GM19397 (cell line): ENCODE data around the gene WASHC4.

Experiments used
- ATAC-seq: cut with Tn5 transposase; IDR thresholded peaks from one replicate; pipeline ENCODE4 v1.9.1; 2021; ENCODE audit warnings: mild to moderate bottlenecking, moderate library complexity; ENCODE audit not compliant: unreplicated experiment

Gene WASHC4

DNA sequence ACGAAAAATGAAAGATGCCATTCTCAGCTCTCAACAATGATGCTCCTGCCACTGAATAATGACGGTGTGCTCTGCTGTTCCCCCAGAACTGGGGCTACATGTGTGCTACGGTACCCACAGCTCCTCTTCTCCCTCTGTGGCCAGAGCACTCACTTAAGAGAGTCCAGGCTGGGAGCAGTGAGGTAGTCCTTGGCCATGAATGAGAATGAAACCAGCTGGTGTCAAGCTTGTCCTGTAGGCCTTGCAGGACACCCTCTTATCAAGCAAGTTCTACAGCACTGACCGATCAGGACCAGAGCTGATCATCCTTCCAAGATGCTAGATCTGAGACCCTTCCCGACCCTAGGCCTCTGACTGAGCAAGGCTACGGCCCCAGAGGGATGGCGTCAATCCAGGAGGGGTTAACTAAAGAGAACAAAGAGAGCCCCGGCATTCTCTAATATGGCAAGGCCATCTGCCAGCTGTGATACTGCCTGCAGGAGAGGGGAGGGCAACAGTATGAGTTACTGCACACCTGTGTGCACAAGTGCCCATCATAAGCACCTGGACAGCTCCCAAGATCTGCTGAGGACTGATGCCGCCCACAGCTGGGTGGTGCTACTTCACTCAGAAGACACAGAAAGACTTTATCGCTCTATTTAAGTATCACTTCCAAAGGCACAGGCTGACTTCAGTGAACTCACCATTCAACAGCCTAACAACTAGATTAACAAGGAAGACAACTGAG, 98.0 kb downstream of the WASHC4 start:
- ATAC-seq, result no peak

DNA sequence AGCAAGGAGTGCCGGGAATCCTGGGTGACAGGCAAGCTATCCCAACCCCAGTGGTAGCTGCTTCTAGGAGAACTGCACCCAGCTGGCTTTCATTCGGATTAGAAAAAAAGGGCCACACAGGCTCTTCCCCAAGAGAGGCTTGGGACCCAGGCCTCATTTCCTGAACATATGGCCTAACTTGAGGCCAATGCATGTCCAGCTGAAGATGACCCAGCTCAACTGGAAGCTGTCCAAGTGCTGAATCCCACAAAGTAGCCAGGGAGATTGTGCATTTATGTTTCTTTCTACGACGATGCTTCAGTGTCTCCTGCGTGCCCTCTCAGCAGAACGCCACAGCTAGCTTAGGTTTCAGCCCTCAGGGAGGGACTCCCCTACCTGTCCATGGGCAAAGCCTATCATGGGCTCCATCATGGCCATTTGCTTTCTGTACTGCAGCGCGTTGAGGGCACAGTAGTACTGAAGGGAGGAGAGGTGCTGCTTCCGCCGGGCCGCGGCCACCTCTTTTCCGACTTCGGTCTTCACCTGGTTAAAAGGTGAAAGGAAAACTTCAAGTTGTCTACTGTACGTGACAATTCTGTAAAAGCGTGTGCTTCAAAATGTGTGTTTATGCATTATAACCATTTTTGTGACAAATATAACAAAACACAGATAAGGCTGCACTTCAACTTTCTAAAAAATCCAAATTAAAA, 99.3 kb downstream of the WASHC4 start:
- ATAC-seq, result no peak

DNA sequence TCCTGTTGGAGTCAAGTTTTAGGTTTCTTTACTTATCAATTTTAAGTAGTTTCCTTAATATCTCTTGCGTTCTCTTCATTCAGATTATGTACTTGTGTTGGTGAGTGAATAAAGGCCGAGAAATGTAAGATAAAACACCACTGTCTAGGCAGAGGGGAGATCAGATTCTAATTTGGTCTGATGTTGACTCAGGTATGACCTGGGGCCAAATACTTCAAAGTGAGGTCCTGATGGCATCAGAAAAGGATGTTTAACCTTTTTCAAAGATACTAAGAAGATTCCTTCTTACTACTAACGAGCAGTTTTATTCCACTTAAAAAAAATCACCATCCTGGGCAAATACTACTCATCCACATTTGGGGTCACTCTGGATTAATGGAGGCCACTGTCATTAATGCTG, 101.6 kb downstream of the WASHC4 start:
- ATAC-seq, result no peak

DNA sequence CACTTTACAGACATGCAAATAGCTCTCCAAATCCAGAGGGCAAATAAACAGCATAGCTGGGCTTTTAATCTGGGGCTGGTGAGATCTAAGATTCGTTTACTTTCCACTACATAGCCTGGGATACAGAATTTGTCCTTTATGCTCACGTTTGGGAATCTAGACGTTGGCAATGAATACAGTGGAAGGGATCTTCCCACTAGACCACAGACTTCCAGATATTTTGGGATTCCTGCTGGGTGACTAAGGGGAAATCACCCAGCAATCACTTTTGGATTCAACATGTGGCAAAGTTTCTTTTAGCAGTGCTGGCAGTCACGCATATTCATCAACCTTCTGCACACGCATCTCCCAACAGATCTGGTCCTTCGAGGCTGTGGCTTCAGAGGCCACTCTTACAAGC, 104.9 kb downstream of the WASHC4 start:
- ATAC-seq, result no peak

DNA sequence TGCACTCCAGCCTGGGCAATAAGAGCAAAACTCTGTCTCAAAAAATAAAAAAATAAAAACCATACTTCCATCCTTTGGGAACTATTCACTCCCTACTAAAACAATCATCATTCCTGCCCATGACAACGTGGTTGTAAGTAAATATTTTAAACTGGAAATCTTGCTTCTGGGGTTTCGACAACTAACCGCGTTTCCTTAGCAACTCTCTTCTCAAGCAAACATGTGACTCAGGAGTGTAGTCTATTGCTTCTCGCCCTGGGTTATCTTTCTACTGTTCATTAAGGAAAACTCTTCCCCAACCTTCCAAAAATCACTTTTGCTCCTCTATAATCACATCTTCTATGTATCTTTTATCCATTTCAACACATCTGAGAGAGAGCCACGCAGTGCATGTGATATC, 106.6 kb downstream of the WASHC4 start:
- ATAC-seq, result no peak

DNA sequence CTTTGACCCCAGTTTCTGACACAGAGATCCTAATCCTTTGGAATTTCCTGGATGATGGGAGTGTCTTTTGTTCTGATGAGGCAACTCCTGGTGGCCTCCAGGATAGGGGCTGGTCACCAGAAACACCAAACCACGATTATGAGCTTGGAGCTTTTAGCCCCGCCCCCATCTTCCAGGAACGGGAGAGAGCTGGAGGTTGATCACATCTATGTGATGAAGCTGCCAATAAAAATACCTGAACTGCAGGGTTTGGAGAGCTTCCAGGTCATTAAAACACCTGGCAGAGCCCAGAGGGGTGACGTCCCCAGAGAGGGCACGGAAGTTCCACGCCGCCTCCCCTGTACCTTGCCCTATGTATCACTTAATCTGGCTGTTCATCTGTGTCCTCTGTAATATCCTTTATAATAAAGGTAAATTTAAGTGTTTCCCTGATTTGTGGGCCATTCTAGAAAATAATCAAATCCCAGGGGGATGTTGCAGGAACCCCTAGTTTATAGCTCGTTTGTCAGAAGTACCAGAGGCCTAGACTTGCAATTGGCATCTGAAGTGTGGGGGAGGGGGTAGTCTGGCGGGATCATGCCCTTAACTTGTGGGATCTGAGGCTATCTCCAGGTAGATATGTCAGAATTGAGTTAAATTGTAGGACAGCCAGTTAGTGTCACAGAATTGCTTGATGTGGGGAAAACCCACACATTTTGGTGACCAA, 107.3 kb downstream of the WASHC4 start:
- no peak for ATAC-seq

DNA sequence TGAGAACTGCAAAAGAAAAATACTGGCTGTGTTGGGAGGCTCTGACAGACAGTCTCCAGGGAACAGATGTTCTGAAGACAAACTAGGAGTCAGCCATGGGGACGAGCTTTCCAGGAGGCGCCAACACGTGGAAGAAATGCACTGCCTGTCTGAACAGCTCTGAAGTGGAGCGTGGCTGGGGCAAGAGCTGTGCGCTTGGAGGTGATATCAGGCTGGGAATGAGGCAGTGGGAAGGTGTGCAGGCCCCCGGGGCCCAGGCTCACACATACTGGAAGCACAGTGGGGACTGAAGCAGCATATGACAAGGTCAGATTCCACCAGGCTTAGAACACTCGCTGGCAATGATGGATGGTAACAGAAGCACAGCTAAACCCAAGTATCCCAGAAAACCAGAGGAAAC, 110.9 kb downstream of the WASHC4 start:
- no peak for ATAC-seq
